Measurements from ENCODE around the gene ZBTB2. TPM values are rescaled to one million over a fixed set of nuclear protein-coding genes. Genes with fewer than 3 reads are reported as not detected.
A peak's percentile ranks its signal among the peaks of the same experiment; 100 is the strongest.

The ZBTB2 gene
- total RNA-seq, 1 donor from 2014 or later = 9.2 TPM

DNA sequence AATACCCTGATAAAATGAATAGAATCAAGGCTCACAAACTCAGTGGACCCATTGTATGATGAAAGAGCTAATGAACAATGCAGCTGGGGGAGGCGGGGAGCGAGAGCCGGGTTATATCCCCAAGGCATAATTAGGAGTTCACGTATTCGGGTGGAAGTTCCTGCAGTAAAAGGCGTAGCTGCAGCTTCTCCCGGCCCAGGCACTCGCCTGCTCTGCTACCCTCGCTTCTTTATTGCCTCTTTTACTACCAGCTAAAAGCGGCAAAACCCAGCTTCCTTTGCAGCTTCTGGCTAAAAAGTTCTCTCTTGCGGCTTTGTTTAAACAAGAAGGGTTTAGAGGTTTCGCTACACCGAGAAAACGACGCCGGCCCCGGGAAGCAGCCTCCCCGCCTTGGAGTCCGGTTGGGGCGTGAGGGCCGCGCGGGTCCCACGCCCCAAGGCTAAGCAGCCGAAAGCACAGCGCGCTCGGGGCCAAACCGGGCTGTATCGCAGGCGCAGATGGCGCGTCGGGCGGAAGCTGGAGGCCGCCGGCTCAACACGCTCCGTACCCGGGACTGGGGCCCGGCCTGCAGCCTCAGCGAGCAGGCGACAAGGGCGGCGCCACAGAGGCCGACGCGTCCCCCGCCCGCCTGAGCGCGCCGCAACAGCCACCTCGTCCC lies 1.6 kb downstream of the ZBTB2 start:
- DNase-seq (ENCODE audit: low read depth) (peak; percentile 73), FAIRE-seq (no peak)
- peak overlapping the region; percentile 82 for H3K4me3 ChIP-seq (ENCODE audit: low read depth, low read length)
- no peaks in the 10 kb centered on the region for H3K27me3 ChIP-seq (ENCODE audit: control insufficient read depth, insufficient read depth, low read length)
- peaks cover 1% of the 10 kb centered on the region for H3K36me3 ChIP-seq (ENCODE audit: control insufficient read depth, insufficient read depth, low read length)
- TF ChIP-seq, protein P1, sequence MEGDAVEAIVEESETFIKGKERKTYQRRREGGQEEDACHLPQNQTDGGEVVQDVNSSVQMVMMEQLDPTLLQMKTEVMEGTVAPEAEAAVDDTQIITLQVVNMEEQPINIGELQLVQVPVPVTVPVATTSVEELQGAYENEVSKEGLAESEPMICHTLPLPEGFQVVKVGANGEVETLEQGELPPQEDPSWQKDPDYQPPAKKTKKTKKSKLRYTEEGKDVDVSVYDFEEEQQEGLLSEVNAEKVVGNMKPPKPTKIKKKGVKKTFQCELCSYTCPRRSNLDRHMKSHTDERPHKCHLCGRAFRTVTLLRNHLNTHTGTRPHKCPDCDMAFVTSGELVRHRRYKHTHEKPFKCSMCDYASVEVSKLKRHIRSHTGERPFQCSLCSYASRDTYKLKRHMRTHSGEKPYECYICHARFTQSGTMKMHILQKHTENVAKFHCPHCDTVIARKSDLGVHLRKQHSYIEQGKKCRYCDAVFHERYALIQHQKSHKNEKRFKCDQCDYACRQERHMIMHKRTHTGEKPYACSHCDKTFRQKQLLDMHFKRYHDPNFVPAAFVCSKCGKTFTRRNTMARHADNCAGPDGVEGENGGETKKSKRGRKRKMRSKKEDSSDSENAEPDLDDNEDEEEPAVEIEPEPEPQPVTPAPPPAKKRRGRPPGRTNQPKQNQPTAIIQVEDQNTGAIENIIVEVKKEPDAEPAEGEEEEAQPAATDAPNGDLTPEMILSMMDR (IDR thresholded peaks at IDR 0.05; ENCODE audit: insufficient read depth, low read length, severe bottlenecking) = no peak

DNA sequence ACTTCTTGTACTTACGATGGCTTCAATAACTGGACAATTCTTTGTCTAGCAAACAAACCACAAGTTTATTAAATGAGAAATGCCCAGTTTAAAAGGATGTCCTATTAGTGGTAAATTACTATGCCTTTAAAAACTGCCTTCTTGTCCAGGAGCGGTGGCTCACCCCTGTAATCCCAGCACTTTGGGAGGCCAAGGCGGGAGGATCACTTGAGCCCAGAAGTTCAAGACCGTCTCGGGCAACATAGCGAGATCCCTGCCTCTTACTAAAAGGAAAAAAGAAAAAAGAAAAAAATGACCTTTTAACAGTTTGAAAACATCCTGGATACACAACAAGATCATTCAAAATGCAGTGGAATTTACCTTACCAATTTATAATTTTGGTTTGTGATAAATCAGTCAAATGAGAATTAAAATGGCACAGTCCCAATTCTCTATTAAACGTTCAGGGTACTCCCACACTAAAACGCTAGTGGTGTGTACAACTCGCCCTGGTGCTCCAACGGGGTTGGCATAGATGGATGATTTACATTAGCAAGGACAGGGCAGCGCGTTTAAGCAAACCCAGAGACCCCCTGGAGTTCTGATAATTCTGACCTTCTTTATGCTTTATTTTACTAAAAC lies 2.3 kb downstream of the ZBTB2 start:
- Histone ChIP-seq H3K4me3 (ENCODE audit: low read depth, low read length) (peak overlapping the region; percentile 82), H3K36me3 (ENCODE audit: control insufficient read depth, insufficient read depth, low read length) (peaks cover 1% of the 10 kb centered on the region), H3K27me3 (ENCODE audit: control insufficient read depth, insufficient read depth, low read length) (no peaks in the 10 kb centered on the region)
- TF ChIP-seq, protein P1 (IDR thresholded peaks at IDR 0.05; ENCODE audit: insufficient read depth, low read length, severe bottlenecking) = no peak
- FAIRE-seq (no peak), DNase-seq (ENCODE audit: low read depth) (no peak)

DNA sequence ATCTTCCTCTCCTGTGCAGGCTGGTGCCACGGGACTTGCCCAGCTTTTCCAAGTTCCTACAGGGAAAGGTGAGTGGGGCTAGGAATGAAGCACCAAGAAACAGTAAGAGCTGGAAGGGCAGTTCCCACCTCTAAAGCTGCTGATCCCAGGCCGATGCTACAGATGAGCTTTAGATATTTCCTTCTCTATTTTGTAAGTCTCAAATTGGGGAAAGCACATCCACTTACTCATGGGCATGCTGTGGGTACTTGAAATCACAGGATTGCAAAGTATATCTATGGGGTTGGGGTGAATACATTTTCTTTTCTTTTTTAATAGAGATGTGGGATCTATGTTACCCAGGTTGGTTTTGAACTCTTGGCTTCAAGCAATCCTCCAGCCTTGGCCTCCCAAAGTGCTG lies 3.1 kb downstream of the ZBTB2 start:
- Histone ChIP-seq H3K36me3 (ENCODE audit: control insufficient read depth, insufficient read depth, low read length) (peaks cover 3% of the 10 kb centered on the region), H3K4me3 (ENCODE audit: low read depth, low read length) (no peak overlapping the region), H3K27me3 (ENCODE audit: control insufficient read depth, insufficient read depth, low read length) (no peaks in the 10 kb centered on the region)
- TF ChIP-seq, protein P1 (IDR thresholded peaks at IDR 0.05; ENCODE audit: insufficient read depth, low read length, severe bottlenecking) = no peak
- FAIRE-seq (no peak), DNase-seq (ENCODE audit: low read depth) (no peak)

DNA sequence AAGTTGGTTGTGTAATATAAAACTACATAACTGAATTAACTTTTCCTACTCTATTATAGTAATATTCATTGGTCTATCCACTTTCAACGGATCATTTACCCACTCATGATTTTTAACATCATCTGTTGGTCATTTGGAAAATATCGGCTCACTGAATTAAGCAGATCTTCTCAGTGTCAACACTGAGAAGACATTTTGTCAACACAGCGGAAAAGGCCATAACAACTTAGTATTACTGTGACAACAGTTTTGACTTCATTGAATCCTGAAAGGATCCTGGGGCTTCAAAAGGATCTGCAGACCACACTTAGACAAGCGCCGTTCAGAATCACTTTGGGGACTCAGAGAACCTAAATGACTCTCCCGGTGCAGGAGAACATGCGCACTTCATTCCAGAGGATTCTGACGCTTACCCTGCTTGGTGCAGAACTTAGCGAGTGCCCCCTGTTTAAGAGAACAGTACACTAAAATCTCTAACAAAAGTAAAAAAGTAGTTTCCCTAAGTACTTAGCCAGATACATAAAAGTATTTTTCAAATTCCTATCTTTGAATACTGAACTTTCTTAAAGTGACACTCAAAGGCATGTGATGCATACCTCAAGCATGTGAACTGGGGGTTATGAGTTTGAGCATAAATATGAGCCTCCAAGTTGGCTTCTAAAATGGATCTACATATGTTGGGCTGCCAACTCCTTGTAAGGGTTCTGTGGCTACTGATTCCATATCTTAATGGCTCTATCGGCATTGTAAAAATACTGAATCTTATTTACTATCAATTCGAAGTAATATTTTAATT lies 4.0 kb downstream of the ZBTB2 start:
- FAIRE-seq (no peak), DNase-seq (ENCODE audit: low read depth) (peak; percentile 21)
- peaks cover 3% of the 10 kb centered on the region for H3K36me3 ChIP-seq (ENCODE audit: control insufficient read depth, insufficient read depth, low read length)
- H3K4me3 ChIP-seq (ENCODE audit: low read depth, low read length) = no peak overlapping the region
- TF ChIP-seq, protein P1 (IDR thresholded peaks at IDR 0.05; ENCODE audit: insufficient read depth, low read length, severe bottlenecking) = no peak
- H3K27me3 ChIP-seq (ENCODE audit: control insufficient read depth, insufficient read depth, low read length) = no peaks in the 10 kb centered on the region

DNA sequence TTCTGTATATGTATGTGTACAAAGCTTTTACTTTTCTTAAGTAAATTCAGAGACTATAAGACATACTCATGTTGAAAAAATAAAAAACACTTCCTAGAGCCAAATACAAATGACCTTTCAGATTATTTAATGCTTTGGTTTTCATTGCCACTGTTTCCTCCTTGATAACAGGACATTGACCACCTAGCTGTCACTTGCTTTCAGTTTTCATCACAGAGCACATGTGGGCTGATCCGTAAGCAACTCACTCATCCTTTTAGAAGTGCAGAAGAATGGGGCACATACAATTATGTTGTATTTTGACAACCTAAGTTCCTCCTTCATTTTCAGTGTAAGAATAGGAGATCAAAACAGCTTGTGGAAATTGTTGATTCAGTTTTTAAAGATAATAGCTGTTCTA lies 6.2 kb downstream of the ZBTB2 start:
- H3K27me3 ChIP-seq (ENCODE audit: control insufficient read depth, insufficient read depth, low read length) = no peaks in the 10 kb centered on the region
- TF ChIP-seq, protein P1 (IDR thresholded peaks at IDR 0.05; ENCODE audit: insufficient read depth, low read length, severe bottlenecking) = no peak
- no peak for DNase-seq (ENCODE audit: low read depth)
- no peak overlapping the region for H3K4me3 ChIP-seq (ENCODE audit: low read depth, low read length)
- H3K36me3 ChIP-seq (ENCODE audit: control insufficient read depth, insufficient read depth, low read length) = peaks cover 3% of the 10 kb centered on the region
- no peak for FAIRE-seq
